ENCODE data around the gene CCDC57. TPM values are rescaled to one million over a fixed set of nuclear protein-coding genes. Genes with fewer than 3 reads are reported as not detected.

The CCDC57 gene
- total RNA-seq, 1 donor, result 21.0 TPM

DNA sequence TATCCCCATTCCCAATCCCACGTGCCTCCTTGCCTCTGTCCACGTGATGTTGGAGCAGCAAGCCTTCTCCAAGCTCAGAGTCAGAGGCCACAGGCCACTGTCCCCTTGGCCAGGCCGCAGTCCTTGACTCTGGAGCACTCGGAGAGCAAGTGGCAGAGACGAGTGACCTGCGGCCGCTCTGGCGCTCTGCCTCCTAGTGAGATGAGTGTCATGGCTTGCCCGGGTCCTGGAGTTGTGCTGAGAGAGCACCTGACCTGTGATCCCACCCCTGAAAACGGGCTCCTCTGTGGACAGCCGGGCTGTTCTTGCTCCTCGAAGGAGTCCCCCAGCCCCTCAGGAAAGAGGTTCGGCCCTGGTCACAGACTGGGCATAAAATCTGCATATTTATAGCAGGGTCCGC, 104.6 kb downstream of the CCDC57 start:
- H3K36me3 ChIP-seq (ENCODE audit: insufficient read depth, low read length), result peaks cover 7% of the 10 kb centered on the region
- TF ChIP-seq, protein P1, sequence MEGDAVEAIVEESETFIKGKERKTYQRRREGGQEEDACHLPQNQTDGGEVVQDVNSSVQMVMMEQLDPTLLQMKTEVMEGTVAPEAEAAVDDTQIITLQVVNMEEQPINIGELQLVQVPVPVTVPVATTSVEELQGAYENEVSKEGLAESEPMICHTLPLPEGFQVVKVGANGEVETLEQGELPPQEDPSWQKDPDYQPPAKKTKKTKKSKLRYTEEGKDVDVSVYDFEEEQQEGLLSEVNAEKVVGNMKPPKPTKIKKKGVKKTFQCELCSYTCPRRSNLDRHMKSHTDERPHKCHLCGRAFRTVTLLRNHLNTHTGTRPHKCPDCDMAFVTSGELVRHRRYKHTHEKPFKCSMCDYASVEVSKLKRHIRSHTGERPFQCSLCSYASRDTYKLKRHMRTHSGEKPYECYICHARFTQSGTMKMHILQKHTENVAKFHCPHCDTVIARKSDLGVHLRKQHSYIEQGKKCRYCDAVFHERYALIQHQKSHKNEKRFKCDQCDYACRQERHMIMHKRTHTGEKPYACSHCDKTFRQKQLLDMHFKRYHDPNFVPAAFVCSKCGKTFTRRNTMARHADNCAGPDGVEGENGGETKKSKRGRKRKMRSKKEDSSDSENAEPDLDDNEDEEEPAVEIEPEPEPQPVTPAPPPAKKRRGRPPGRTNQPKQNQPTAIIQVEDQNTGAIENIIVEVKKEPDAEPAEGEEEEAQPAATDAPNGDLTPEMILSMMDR (IDR thresholded peaks at IDR 0.05; ENCODE audit: extremely low read depth, low read depth, low read length), result no peak

DNA sequence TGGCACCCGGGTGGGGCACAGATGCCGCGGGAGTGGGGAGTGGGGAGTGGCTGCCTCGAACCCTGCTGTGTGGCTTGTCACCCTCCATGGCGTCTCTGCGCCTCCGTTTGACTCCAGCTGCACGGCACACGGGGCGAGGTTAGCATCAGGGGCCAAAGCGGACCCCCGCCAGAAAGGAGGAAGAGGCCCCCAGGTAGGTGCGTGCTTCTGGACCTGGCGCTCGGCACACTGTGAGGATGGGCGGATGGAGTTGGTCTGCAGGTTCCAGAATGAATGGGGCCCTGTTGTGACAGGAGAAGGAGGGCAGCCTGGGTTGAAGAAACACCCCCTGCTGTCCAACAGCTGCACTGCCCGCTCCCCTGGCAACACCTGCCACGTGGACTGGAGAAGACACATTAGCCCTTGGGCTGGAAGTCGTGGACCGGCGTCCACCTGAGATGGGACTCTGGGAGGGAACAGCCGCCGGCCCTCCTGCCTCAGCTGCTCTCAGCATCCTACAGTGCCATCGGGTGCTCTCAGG, 105.2 kb downstream of the CCDC57 start:
- Histone ChIP-seq H3K9me3 (ENCODE audit: low read depth, low read length) (no peaks in the 10 kb centered on the region), H3K27ac (ENCODE audit: low read depth, low read length) (no peak overlapping the region), H3K36me3 (ENCODE audit: insufficient read depth, low read length) (peaks cover 3% of the 10 kb centered on the region), H4K20me1 (ENCODE audit: insufficient read depth, low read length) (no peaks in the 10 kb centered on the region), H3K4me1 (ENCODE audit: insufficient read depth, low read length) (no peaks in the 10 kb centered on the region), H3K79me2 (ENCODE audit: insufficient read depth, low read length) (no peaks in the 10 kb centered on the region), H2AFZ (ENCODE audit: low read length) (no peak overlapping the region), H3K4me3 (ENCODE audit: insufficient read depth, low read length) (no peak overlapping the region), H3K4me2 (ENCODE audit: insufficient read depth, low read length) (no peak overlapping the region), H3K27me3 (ENCODE audit: insufficient read depth, low read length) (no peaks in the 10 kb centered on the region)
- TF ChIP-seq, protein P1 (IDR thresholded peaks at IDR 0.05; ENCODE audit: extremely low read depth, low read depth, low read length), result no peak
- DNase-seq (ENCODE audit: insufficient read length, low spot score, missing footprints), result peak; percentile 78

More for the DNA sequence above, 104.6 kb downstream of the CCDC57 start:
- H3K27ac ChIP-seq (ENCODE audit: low read depth, low read length), result no peak overlapping the region
- no peaks in the 10 kb centered on the region for H4K20me1 ChIP-seq (ENCODE audit: insufficient read depth, low read length)
- H3K4me1 ChIP-seq (ENCODE audit: insufficient read depth, low read length), result no peaks in the 10 kb centered on the region
- peak; percentile 22 for DNase-seq (ENCODE audit: insufficient read length, low spot score, missing footprints)
- H3K79me2 ChIP-seq (ENCODE audit: insufficient read depth, low read length), result no peaks in the 10 kb centered on the region
- H2AFZ ChIP-seq (ENCODE audit: low read length), result no peak overlapping the region
- no peak overlapping the region for H3K4me3 ChIP-seq (ENCODE audit: insufficient read depth, low read length)
- no peaks in the 10 kb centered on the region for H3K9me3 ChIP-seq (ENCODE audit: low read depth, low read length)
- H3K27me3 ChIP-seq (ENCODE audit: insufficient read depth, low read length), result no peaks in the 10 kb centered on the region
- no peak overlapping the region for H3K4me2 ChIP-seq (ENCODE audit: insufficient read depth, low read length)

DNA sequence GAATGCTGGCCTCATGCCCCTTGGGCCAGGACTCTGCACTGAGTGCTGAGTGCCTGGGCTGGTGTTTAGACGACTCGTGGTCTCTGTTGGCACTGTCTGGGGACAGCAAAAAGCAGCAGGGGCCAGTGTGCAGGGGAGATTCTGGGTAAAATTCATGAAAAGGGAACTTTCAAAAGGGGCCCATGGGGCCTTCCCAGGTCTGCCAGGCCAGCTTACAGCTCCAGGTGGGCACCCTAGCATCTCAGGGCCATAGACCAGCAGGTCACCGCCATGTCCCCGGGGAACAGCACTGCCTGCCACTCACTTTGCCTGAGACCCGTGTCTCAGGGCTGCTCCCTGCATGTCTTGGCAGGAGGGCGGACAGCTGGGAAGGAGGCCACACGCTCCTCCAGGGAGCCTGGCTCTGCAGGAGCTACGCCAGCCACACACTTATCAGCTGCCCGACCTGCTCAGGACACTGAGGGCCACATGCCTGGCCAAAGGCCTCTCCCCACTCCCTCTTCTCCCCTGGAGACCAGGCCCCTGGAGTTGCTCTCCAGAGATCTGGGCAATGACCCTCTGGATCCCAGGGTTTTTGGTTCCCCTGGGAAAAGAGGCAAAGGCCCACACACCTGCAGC, 105.8 kb downstream of the CCDC57 start:
- peak overlapping the region; percentile 23 for H3K4me2 ChIP-seq (ENCODE audit: insufficient read depth, low read length)
- H3K4me1 ChIP-seq (ENCODE audit: insufficient read depth, low read length), result no peaks in the 10 kb centered on the region
- H2AFZ ChIP-seq (ENCODE audit: low read length), result peak overlapping the region; percentile 29
- H3K27me3 ChIP-seq (ENCODE audit: insufficient read depth, low read length), result no peaks in the 10 kb centered on the region
- TF ChIP-seq, protein P1 (IDR thresholded peaks at IDR 0.05; ENCODE audit: extremely low read depth, low read depth, low read length), result no peak
- no peaks in the 10 kb centered on the region for H3K9me3 ChIP-seq (ENCODE audit: low read depth, low read length)
- peak; percentile 83 for DNase-seq (ENCODE audit: insufficient read length, low spot score, missing footprints)
- no peaks in the 10 kb centered on the region for H3K79me2 ChIP-seq (ENCODE audit: insufficient read depth, low read length)
- H4K20me1 ChIP-seq (ENCODE audit: insufficient read depth, low read length), result no peaks in the 10 kb centered on the region
- no peak overlapping the region for H3K4me3 ChIP-seq (ENCODE audit: insufficient read depth, low read length)
- no peaks in the 10 kb centered on the region for H3K36me3 ChIP-seq (ENCODE audit: insufficient read depth, low read length)
- no peak overlapping the region for H3K27ac ChIP-seq (ENCODE audit: low read depth, low read length)

DNA sequence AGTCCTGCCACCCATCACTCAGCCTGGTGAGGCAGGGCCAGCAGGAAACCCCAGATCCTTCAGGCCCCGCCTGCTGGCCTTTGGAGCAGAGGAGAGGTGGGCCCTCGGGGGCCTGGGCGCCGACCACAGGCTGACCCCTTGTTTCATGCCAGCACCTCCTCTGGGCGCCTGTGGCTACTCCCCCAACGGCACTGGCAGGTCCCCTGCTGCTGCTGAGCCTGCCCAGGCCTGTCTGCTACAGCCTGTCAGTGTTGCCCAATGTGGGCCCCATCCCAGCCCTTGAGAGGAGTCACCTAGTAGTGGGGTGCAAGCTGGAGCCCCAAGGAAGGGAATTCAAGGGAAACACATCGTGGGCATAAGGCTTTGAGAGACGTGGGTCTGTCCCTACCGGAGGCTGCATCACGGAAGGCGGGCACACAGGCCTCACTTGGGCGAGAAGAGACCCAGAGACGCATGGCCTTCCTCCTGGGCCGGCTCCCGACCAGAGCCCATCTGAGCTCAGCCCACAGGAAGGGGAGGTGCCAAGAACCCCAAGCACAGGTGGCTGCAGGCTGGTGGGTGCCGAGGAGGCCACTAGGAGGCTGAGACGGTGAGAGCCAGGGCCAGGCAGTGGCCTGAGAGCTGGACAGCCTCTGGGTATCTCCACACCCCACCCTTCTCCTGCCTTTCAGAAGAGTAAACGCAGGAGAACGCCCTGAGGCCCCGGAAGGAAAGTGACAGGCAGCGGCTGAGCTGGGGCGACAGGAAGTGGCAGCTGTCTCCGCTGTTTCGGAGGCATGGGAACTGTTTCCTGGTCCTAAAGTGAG, 106.6 kb downstream of the CCDC57 start:
- Histone ChIP-seq H3K4me2 (ENCODE audit: insufficient read depth, low read length) (peak overlapping the region; percentile 23), H3K4me1 (ENCODE audit: insufficient read depth, low read length) (no peaks in the 10 kb centered on the region), H3K36me3 (ENCODE audit: insufficient read depth, low read length) (no peaks in the 10 kb centered on the region), H3K27me3 (ENCODE audit: insufficient read depth, low read length) (no peaks in the 10 kb centered on the region), H3K79me2 (ENCODE audit: insufficient read depth, low read length) (no peaks in the 10 kb centered on the region), H3K27ac (ENCODE audit: low read depth, low read length) (no peak overlapping the region), H4K20me1 (ENCODE audit: insufficient read depth, low read length) (no peaks in the 10 kb centered on the region), H2AFZ (ENCODE audit: low read length) (peak overlapping the region; percentile 29), H3K4me3 (ENCODE audit: insufficient read depth, low read length) (no peak overlapping the region), H3K9me3 (ENCODE audit: low read depth, low read length) (no peaks in the 10 kb centered on the region)
- DNase-seq (ENCODE audit: insufficient read length, low spot score, missing footprints), result peak; percentile 91
- TF ChIP-seq, protein P1 (IDR thresholded peaks at IDR 0.05; ENCODE audit: extremely low read depth, low read depth, low read length), result peak; percentile 22

Data from osteoblast (primary cell).